ENCODE measurements around the gene STEAP1B. TPM values are rescaled to one million over a fixed set of nuclear protein-coding genes. Genes with fewer than 3 reads are reported as not detected.
A peak's percentile ranks its signal among the peaks of the same experiment; 100 is the strongest.

The STEAP1B gene
- total and polyA plus RNA-seq, 2 of the 4 experiments (the other 2 are of a cell fraction) = 7.9 to 13.8 TPM

- Histone ChIP-seq H3K27me3 (ENCODE audit: control insufficient read depth, insufficient read depth, low read length) (no peaks in the 10 kb centered on the region), H3K27ac (ENCODE audit: insufficient read depth, low read length) (no peak overlapping the region), H3K23ac (ENCODE audit: low read depth, low read length) (no peak overlapping the region), H3K4me3 (ENCODE audit: insufficient read depth, low read depth, low read length) (no peak overlapping the region), H3K56ac (ENCODE audit: extremely low read depth, insufficient read depth, low read length) (no peak overlapping the region), H2AK5ac (ENCODE audit: low read depth, low read length) (no peak overlapping the region), H3K4me2 (ENCODE audit: low read depth, low read length) (no peak overlapping the region), H3K4ac (ENCODE audit: low read depth, low read length) (no peak overlapping the region), H4K20me1 (ENCODE audit: insufficient read depth, low read length) (no peaks in the 10 kb centered on the region), H3K9ac (ENCODE audit: low read depth, low read length) (no peak overlapping the region), H2BK15ac (ENCODE audit: low read depth, low read length) (no peak overlapping the region), H3K36me3 (ENCODE audit: control insufficient read depth, insufficient read depth, low read length) (no peaks in the 10 kb centered on the region), H4K8ac (ENCODE audit: low read depth in 2 of 2, low read length in 2 of 2) (no peak overlapping the region), H3K79me1 (ENCODE audit: low read depth in 1 of 2, low read length in 2 of 2) (no peaks in the 10 kb centered on the region), H4K5ac (ENCODE audit: low read depth, low read length) (no peak overlapping the region), H3K4me1 (ENCODE audit: control insufficient read depth, insufficient read depth, low read length) (no peaks in the 10 kb centered on the region), H3K9me3 (ENCODE audit: control insufficient read depth, insufficient read depth, low read length) (no peaks in the 10 kb centered on the region), H3K9me1 (ENCODE audit: insufficient read depth, low read length) (no peaks in the 10 kb centered on the region), H3K14ac (replicated peaks; ENCODE audit: low read depth, low read length) (no peak overlapping the region), H2BK120ac (ENCODE audit: low read depth, low read length) (no peak overlapping the region), H3K18ac (ENCODE audit: low read depth, low read length) (no peak overlapping the region), H2BK5ac (ENCODE audit: low read depth, low read length, poor library complexity, severe bottlenecking) (no peak overlapping the region), H2BK20ac (ENCODE audit: low read depth, low read length) (no peak overlapping the region), H4K91ac (ENCODE audit: insufficient read depth, low read depth, low read length) (no peak overlapping the region), H2AFZ (replicated peaks; ENCODE audit: low read length, poor library complexity) (no peak overlapping the region), H2AK9ac (replicated peaks; ENCODE audit: low read depth, low read length, poor library complexity) (no peak overlapping the region)
- ATAC-seq (ENCODE audit: low read depth) = no peak
- dilution Hi-C loops (cut with HindIII; ENCODE audit: low sequenced_read_pairs, unreplicated experiment) (no loop called here), in situ Hi-C loops (cut with MboI; ENCODE audit: low sequenced_read_pairs) (no loop called here), intact Hi-C loops (cut with micrococcal nuclease) (no loop called here)
- WGBS, 2 experiments (ENCODE audit: extremely low coverage in 2 of 2, insufficient read length in 1 of 2) = 80% methylated on average over 1 of the region's 10 CpGs; no CpG with 5 or more reads in 1 of the 2 experiments
- CTCF ChIA-PET = no interaction called here
- no TSS peak for BruUV-seq (replicated peaks)
- POLR2A ChIA-PET (ENCODE audit: unreplicated experiment) = no interaction called here
- TF ChIP-seq ELK1 (IDR thresholded peaks at IDR 0.05; ENCODE audit: borderline replicate concordance, low read depth, low read length) = no peak
- TF ChIP-seq POLR2A (IDR thresholded peaks at IDR 0.05; ENCODE audit: low read depth, low read length) = no peak
- 0 out of 2 replicates have a peak, but pooled peaks have one; percentile 5 for TF ChIP-seq MAFK (IDR thresholded peaks at IDR 0.05; ENCODE audit: low read depth, low read length)
- DNase-seq = no peak
Observed at GRCh38 chr7:22470981-22471380, 29.0 kb downstream of the STEAP1B start.
